Stimulated activated CD4-positive, alpha-beta T cell treated with anti-CD3 and anti-CD28 coated beads, Interleukin-4, amount 100 ng/mL, for 1 hour (primary cell): Measurements from ENCODE around the gene CENPP.
"Not testable (repeated sequence)": the region's sequence is repeated elsewhere in the genome, so short reads cannot be mapped to it uniquely, and the experiment has no call there.

ENCODE experiments used
- DNase-seq: peaks from one replicate; pipeline ENCODE4 v3.0.0-alpha.2; 2020

Gene CENPP

DNA sequence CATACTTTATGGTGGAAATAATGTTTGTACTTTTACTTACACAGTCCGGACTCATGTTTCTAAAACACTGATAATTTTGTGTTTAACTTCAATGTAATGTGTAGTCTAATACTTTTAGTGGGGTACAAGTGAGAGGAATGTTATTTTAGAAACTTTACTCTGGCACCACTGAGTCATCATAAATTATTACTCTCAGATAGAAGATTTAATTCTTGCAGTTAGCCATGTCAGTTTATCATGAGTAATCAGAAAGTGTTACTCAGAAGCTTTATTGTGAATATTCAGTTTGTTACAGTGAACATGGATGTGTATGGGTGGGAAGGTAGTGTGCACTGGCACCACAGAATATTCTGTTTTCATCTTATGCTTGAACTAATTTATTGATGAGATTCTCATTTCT, 58.6 kb downstream of the CENPP start:
- DNase-seq, result no peak

DNA sequence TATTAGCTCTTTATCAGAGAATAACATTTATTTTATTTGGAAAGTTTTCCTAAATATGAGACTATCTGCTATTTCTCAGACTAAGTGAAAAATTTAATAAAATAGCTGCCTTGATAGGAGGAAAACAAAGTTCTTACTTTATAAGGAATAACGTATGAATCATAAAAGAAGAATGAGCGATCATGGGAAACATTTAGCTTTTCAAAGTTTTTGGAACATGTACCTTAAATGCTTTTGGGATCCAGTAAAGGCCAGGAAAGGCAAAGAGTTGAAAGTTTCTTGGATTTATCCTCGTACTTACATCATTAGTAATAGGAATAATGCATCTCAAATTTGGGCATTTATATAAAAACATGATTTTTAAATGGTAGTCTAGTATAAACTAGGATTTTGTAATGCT, 59.2 kb downstream of the CENPP start:
- no peak for DNase-seq

DNA sequence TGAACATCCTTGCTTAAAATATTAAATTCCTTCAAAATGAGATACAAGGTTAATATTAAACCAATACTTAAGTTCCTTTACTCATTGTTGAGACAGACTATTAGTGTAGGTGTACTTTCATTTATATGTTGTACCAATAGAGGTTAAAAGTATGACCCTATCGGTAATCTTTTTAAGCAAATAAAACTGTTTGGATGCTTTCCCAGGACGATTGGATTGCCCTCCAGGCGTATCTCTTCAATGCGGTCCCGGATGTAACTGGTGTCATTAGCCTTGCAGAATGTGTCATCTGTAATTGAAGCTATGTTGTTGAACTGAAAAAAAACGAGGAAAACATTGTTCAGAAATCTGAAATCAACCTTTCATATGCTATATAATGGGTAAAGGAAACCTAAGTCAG, 59.7 kb downstream of the CENPP start:
- DNase-seq, result no peak

DNA sequence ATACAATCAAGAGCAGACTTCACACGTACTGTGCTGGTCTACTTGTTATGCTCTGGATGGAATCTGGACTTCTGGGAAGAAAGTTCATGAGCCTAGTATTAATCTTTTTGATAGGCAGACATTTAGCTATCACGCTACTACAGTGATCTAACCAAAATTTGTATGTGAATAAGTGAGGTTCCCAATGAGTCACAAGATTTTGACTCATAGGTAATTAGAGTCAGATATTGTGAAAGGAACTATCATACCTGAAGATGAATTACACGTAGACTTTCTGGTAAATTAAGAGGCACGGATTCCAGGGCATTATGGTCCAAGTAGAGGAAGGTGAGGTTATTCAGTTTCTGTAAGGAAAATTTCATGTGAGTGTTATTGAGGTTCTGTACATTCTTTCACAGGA, 60.2 kb downstream of the CENPP start:
- DNase-seq, result no peak

DNA sequence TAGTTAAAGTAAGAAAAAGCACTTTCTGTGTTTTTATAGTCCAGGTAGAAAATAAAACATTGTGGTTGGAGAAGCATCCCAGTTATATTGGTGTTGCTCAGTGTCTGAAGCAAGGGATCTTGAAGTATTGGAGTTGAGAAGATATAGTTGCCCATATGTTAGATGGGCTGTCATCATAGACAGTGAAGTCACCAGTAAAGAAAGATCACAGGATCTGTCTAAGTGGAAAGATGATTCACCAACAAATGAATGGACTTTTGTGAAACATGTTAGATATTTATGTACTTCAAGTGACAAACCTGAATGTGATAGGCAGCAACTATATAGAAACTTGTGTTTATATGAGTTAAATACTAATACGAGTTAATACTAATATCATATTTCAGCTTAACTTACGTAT, 66.9 kb downstream of the CENPP start:
- no peak for DNase-seq

DNA sequence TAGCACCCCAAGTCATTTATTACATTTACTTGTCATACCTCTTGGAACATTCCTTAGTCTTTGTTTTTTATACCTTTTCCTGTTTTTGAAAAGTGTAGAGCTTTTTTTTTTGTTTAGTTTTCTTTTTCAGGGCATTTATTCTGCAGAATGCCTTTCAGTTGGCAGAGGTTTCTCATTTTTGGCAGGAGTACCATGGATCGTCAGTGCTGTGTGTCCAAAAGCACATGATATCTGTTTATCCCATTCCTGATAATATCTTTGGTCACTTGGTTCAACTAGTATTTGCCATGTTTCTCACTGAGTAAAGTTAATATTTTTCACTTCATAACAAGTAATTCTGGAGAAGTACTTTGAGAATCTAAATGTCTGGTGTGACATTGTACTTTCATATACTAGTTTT, 67.9 kb downstream of the CENPP start:
- DNase-seq, result no peak

DNA sequence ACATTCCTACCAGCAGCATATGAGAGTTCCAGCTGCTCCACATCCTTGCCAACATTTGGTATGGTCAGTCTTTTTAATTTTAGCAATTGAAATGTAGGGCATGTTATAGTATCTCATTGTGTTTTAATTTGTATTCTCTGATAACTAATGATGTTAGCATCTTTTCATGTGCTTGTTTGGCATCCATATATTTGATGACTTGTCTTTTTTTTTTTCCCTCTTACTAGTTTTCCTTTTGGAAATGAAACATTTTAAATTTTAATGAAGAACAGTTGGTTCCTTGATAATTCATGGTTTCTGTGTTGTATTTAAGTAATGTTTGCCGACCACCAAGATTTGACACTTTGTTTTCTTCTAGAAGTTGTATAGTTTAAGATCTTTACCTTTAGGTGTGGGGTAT, 69.9 kb downstream of the CENPP start:
- DNase-seq, result no peak

DNA sequence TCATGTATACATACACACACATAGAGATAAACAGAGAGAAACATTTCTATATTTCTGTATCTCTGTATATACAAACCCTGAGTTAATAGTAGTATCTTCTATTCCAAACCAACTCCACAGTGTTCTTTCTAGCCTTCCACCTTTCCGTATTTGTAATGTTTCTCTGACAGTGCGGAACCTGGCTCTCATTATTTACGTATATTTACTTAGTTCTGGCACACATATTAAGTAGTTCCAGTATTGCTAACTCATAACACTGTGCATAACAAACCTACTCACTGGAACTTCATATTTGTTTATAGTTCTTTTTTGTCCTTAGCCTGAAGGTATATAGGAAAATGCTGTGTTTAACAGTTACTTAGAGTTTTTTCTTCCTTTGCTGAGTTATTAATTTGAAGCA, 72.1 kb downstream of the CENPP start:
- DNase-seq, result no peak

DNA sequence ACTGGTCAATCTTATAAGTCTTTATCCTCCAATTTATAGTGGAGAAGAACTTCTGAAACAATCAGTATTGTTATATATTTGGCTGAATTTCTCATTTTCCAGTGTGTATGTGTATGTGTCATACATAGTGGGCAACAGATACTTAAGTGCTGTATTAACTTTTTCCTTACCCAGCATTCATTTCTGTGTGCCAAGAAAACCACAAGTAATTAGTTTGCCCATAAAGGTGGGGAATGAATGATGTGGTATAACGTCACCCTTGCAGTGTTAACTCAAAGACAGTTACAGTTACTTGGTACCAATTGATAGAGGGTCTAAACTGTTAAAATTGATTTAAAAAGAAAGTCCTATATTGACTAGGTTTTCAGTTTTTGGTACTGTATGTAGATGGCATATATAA, 76.6 kb downstream of the CENPP start:
- DNase-seq, result no peak

DNA sequence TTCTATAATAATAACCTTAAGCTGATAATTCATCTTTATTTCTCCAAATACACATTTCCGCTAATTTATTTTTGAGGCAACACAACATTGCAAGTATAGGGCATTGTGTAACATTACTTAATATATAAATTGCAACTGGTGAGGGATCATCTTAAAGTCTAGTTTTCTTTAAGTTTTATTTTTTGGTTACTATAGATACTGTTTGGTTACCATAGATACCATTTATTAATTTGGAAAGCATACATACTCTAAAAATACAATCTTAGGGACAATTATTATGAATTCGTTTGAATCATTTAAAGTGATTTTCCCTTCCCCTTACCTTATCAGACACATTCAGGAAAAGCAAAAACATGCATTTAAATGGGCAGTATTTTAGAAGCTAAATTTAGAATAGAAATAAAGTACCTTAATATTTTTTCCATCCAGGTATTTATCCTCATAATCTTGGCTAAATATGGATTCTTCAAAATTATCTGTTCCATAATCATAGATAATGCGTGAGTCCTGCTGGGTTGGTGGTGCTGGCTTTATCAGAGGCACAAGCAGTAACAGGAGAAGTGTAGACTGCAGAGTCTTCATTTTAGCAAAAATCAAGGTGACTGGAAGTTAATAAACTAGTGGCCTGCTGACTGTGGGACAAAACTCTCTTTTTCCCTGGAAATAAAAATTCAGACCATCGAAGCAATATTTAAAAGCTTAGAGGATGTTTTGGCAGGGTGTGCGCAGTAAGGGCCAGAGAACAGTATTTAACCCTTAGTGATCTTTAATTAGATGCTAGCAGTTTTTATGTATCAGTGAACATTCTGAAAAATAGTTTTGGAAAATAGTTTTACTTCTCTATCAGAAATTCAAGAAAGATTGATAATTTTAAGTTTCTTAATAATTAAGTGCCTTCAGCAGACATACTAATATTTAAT, 77.3 kb downstream of the CENPP start:
- no peak for DNase-seq

DNA sequence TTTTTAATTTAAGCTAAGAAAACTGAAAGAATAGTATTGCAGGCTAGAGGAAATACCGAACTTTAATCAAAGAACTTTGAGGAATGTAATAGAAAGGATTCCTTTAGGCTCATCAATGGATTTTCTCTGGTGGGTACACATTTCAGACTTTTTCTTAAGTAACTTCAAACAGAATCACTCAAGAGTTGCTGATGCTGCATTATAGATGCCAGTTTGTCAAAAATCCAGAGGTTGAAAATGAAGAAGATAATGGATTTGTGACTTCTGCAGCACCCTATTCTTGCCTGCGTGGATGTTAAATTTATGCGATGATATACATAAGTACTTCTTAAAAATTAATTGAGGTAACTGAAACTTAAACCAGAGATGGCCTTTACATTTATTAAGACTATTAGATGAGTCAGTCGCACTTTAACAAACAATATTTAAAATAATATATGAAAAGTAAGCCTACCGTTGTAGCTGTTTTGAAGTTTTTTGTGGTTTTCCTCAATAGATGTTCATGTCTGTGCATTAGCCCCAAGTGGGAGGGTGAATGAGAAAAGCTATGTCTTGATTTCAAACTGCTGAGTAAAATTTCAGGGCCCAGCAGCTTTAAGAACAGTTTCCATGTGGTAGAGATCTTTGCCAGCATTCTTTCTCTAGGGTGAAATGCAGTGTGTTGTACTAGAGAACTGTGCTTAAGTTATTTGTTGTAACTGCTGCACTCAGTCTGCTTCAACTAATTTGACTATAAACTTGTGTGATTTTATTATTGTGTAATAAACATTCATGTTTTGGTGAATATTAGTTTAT, 78.5 kb downstream of the CENPP start, which contains the start of gene OGN:
OGN (minus strand) TSS at position 537 of the 795 bp plus-strand sequence. CDS start 1,171 bp downstream, outside the sequence.
- DNase-seq, result no peak

DNA sequence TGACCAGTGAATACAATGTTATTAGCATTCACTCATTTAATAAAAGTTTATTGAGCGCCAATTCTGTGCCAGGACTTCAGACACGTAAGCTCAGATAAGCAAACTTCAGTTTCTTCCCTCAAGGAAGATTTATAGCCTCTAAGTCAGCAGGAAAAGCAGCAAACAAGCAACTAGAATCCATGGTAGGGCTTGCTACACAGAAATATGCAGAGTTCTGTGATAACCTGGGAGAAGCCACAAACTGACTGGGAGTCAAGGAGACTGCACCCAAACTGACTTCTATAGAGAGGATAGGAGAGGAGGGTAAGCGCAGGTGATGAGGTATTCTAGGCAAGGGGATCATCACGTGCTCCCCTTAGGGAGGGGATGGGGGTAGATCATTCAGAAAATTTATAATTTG, 80.1 kb downstream of the CENPP start:
- DNase-seq, result no peak

DNA sequence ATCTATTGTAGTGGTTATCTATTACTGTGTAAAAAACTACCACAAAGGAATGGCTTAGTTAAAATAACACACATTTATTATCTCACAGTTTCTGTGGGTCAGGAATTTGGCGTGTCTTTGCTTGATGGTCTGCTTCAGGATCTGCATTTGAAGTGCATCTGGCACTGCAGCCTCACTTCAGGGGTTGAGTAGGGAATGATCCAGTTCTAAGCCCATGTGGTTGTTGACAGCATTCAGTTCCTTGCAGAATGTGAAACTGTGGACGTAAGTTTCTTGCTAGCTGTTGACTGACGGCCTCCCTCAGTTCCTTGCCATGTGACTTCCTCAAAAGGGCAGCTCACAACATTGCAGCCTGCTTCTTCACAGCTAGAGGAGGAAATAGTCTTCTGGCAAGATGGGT, 80.7 kb downstream of the CENPP start:
- no peak for DNase-seq

DNA sequence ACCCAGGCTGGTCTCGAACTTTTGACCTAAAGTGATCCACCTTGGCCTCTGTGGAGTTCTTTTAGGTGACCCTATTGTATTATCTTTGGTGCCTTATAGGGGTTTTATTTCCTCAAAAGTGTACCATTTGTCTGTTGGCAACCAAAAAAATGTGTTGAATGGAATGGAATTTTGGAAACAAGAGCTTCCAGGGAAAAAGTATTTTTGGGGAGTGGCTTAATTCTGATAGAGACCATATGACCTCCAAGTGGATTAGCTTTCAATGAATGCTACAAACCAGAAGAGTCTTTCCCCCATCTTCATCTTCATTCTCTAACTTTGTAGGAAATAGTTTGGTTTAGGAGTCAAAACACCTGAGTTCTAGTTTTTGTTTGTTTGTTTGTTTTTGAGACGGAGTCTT, 82.1 kb downstream of the CENPP start:
- no peak for DNase-seq

DNA sequence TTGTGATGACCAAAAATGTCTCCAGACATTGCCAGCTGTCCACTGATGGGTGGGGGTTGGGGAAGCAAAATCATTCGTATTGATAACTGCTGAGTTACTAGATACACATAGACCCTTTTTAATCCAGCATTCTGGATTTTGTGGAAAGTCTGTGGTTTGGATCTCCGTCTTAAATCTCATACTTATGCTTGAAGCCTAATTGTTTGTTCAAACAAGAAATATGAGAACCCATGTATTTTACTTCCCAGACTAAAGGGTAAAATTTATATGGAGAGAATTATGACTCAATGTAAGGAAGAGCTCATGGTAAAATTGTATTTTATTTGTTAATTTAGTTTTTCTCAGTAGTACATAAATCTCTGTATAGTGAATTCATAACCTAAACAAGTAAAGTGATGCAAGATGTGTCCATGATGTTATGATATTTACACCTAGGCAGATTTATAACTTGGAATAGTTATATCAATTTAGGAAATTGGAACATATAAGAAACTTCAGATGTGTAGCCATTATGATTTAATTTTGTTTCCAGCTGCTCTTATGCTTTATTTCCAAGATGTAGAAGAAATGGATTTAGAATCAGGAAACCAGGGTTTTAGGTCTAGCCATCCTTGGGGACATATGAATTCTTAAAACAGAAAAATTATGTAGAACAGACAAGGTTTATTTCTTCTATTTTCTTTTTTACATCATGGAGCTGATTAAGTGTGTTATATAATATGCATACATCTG, 83.2 kb downstream of the CENPP start:
- no peak for DNase-seq

DNA sequence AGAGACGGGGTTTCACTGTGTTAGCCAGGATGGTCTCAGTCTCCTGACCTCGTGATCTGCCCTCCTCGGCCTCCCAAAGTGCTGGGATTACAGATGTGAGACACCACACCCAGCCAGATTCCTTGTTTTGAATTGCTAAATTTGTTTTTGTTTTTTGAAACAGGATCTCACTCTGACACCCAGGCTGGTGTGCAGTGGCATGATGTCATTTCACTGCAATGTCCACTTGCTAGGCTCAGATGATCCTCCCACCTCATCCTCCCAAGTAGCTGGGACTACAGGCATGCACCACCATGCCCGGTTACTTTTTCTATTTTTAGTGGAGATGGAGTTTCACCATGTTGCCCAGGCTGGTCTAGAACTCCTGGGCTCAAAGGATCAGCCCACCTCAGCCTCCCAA, 85.4 kb downstream of the CENPP start:
- DNase-seq, result not testable (repeated sequence)

DNA sequence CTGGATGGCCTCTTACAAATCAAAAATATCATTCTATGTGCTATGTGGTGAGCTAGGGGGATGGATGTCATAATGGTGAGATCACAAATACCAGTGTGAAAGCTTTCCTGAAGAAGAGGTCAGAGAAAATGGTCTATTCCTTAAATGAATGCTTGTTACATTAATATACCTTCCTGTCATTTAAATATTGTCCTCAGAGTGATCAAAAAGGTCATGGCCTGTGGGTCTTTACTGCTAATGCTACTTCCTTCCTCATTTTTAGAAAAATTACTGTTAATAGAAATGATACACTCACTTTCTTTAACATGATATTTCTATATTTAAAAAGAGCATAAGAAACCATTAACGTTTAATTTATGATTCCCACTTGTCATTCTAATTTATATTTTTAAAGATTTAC, 88.8 kb downstream of the CENPP start:
- no peak for DNase-seq

DNA sequence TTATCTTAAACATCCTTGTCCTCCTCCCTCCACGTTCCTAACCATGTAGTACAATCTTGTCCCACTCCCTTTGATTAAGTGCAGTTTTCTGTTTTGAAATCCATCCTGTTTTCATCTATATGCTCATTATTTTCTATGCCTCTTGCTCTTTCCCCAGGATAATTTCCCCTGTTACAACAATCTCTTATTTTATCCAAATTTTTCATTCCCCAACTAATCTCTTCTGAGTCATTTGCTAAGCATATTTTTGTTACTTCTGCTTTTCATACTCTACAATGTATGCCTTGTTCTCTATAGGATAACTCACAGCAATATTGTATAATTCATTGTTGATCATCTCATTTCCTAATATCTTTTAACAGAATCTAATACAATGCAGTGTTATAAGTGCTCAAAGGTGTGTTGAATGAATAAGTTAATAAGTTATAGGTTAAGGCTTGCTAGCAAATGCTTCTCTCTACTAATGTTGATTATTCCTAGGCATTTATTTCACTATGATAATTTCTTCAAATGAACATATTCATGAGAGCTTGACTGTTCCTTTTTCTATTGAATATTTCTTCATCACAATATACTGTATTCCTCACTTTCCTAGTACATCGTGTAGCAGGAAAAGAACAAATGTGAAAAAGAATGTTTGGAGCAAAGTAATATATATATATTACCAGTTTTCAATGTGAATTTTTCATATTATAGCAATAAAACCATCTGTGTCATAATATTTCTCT, 97.0 kb downstream of the CENPP start:
- no peak for DNase-seq

DNA sequence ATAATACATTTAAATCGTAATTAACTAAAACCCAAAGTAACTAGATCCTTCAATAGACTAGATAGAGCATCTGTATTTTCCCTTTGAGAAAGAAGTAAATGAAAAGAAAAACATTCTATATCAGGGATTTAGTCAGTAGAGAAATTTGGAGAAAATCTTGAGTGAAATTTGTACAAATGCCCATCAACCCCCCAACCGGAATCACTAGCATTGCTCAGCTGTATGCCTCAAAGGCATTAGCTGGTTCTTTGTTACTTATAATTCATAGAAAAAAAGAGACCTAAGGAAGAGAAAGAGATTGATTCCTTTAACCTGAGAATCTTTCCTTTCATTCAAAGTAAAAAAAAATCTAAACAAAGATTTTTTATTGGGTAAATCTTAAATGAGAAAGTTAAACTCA, 97.9 kb downstream of the CENPP start:
- no peak for DNase-seq

DNA sequence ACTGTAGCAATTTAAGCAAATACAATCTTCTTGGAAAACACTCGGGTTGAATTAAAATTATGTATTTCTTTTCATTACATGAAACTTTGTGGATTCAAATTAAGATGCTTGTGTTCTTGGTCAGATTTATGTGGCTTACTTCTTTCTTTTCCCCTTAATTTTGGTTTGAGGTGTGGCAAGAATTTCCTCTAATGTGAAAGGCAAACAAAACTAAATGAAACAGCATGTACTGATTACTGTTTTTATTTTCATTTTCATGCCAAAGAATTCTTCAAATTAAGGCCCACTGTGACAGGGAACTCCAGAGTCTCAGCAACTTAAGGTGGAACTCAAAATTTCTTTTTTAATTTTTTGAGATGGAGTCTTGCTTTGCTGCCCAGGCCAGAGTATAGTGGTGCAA, 98.6 kb downstream of the CENPP start, which contains the start of gene OMD:
OMD (minus strand) TSS at position 132 of the 400 bp plus-strand sequence. CDS start 6,913 bp downstream, outside the sequence.
- DNase-seq, result no peak

DNA sequence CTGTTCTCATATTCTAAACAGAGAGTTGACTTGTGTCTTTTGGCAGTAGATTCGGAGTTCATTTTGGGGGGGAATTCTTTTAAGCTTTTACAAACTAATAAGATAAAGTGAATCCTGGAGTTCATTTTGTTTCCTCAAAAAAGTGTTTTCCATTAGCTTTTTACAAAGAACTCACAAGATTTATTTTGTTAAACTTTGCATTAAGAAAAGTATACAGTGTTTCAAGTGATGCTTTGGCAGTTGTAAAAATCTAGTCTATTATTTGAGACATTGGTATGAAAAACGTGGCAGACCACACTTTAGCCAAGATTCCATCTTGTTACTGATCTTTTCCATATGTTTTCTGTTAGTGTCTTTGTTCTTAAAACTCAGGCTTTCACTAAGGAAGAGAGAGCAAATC, 99.7 kb downstream of the CENPP start:
- no peak for DNase-seq

DNA sequence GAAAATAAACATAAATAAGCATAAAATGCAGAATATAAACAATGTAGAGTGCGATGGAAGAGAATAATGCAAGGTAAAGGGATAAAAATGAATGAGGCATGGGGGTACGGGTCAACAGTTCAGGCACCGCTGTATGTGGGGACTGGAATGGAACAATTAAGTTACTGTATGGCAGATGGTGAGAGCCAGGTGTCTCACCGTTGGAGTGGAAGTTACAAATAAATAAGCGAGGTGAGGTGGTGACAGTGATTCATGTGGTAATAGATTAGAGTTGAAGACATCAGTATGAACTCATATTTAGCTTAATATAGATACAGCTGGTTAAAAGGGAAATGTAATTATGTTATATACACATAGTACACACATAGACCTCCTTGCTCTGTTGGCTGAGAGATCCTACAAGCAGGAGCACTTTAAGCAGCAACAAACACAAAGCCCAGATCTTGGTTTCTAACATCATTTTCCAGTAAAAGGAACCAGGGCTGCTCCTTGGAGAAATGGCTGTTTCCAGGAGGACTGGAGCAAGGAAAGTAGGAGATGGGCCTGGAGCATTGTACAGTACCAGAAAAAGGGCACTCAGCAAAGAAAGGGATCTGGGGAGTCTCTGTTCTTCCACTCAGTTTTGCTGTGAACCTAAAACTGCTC, 100.9 kb downstream of the CENPP start:
- DNase-seq, result no peak
